Activated naive CD4-positive, alpha-beta T cell treated with Interleukin-2 at 50 U/mL for 16 hours (primary cell): ENCODE data around the gene CALML3.
"Not testable (repeated sequence)": the region's sequence is repeated elsewhere in the genome, so short reads cannot be mapped to it uniquely, and the experiment has no call there.

Experiments
- DNase-seq: peaks from one replicate; pipeline ENCODE4 v3.0.0-alpha.2; 2020

The CALML3 gene

GRCh38 chr10:5559022-5559421 is 34.3 kb downstream of the CALML3 start:
- DNase-seq = not testable (repeated sequence)

DNA sequence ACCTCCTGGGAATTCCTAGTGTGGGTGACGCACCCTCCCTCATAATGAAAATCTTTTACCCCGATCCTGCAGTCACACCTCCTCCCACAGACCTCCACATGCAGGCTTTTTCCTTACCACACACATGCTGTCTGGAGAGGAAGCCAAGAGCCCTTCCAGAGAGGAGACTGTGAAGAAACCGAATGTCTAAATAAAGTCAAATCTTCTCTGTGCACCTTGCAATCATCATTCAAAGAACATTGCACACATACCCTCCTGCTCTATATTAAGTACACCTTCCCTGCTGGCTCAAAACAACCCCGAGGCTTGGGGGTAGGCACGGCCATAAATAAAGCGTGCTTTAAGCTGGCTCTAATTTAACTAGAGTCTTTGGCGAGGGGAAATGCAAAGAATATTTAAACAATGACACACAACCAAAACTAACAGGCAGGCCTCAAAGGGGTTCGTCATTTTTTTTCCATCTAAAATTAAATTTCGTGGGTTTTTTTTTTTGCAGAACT is 34.9 kb downstream of the CALML3 start:
- DNase-seq = no peak

- no peak for DNase-seq
Observed at GRCh38 chr10:5560142-5560816, 35.5 kb downstream of the CALML3 start.

DNA sequence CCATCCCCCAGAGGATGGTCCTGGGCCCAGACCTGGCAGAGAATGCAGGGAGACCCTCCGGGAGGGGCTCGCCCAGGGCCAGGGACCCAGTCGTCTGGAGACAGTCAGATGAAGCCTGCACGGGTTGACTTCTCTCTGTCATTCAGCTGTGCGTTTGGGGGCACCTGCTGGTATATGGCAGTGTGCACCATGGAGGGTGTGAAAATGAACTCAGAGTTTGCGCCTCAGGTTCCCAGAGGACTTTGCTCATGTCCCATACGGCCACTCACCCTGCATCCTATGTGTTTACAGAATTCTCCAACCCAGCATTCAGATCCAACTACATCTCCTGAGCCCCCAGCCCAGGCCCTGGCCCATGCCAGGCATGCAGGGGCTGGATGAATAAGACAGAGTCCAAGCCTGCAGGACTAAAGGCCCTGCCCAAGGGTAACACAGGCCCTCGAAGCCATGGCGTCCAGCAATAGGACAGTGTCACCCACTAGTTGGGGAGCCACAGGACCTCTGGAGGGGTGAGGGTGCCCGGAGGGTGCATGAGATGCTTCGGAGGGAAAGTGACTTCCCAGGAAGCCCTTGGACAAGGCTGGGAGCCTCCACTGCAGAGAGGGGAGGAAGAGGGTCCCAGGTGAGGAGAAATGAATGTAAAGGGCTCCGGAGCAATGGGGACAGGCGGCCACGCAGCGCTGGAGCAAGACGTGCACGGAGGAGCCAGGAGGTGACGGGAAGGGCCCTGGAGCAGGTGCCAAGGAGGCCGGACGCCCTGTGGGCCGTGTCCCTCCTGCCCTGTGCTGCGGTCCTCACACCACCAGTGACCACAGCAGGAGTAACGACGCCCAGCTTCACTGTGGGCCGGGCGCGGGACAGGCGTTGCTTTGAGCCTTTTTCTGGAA is 36.3 kb downstream of the CALML3 start:
- no peak for DNase-seq

DNA sequence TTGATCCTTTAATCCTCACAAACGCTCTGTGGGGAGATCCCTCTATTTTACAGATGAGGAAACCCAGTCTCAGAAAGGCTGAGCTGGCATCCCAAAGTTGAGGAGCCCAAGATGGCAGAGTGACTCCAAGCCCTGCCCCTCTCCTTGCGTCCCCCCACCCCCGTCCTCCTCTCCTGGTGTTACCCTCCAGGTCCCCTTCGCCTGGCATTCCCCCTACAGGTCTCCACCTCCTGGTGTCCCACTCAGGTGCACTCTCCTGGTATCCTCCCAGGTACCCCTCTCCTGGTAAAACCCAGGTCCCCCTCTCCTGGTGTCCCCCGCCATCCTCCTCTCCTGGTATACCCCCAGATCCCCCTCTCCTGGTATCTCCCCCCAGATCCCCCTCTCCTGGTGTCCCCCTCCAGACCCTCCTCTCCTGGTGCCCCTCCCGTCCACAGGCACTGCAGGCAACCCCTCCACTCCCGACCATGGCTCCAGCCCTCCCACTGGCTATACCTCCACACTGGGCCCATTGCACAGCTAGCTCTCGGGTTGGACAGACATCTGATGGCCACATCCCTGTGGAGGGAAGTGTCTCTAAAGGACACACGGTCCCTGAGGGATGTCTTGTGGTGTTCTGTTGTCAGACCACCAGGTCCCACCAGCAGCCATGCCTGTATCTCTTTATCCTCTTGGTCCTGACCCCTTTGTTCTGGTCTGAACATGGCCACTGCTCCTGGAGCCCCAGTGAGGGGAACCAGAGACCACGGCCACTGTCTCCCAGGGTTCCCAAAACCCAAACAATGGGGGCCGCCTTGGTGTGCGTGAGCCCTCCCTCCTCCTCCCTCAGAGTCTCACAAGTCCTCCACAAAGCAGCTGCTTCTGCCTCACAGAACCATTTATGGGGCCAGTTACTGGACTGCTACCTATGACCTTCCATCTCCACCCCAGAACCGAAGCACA is 37.2 kb downstream of the CALML3 start:
- no peak for DNase-seq

- no peak for DNase-seq
Observed at GRCh38 chr10:5563321-5563961, 38.7 kb downstream of the CALML3 start.

DNA sequence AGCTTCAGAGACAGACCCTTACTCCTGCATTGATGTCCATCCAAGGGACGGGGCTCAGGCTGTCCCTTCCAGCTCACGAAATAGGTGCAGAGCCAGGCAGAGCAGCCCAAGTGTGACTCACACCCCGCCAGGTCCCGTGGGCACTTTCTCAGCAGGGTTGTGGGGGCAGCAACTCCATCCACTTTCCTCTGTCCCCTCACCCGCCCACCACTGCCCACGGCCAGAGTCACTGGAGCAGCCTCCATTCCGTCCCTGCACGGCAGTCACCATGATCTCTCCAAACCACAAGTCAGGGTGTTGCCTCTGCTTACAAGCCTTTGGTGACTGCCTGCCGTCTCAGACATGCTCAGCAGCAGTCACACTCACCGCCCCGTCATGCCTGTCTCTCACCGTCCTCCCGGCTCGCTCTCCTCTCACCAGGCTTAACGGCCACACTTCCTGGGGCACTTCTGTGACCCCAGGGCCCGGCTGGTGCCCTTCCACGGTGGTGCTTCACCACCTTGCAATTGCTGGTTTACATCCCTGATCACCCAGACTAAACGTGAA is 39.3 kb downstream of the CALML3 start:
- peak; percentile 55 for DNase-seq

DNA sequence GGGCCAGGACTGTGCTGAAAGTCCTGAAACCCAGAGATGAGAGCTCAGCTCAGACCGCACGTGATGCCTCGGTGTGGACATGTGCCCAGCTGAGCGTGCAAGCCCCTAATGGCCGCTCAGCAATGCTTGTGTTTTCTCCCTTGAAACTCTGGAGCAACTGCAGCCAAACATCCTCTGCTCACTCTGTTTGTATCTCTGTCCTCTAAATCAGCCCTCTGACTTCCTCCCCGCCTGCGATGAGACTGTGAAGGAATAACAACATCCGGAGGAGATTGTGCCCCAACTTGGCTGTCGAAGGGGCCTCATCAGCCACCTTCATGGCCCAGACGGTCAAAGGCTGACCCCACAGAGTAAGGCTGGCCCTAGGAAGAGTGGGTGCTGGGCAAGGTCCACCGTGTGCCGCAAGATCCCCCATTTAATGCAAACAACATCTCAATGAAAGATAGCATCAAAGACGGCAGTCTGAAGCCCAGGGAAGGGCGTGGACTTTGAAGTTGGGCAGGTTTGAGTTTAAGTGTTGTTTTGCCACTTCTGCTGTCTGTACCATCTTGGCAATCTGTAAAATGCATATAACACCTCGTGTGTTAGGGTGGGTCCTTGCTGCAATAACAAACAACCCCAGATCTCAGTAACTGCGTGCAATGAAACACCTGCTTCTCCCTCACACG is 39.9 kb downstream of the CALML3 start:
- peak; percentile 7 for DNase-seq

GRCh38 chr10:5565205-5565545 is 40.4 kb downstream of the CALML3 start:
- no peak for DNase-seq

GRCh38 chr10:5565671-5566581 is 41.2 kb downstream of the CALML3 start:
- no peak for DNase-seq

DNA sequence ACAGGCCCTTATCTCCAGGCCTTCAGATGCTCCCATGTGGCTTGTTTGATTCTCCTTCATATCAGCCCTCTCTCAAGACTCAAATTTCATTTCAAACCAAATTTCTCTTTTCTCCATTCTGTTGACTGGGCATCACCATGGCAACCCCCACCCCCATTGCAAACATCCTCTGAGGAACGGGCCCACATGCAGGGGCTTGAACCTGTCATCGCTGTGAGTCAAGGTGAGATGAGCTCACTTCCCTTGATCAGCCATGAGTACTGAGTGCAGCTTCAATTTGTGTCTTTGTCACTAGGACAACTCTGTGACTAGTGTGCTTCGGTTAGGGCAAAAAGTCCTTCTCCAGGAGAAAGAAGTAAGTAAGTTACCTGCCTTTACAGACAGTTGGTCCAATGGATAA is 41.9 kb downstream of the CALML3 start:
- DNase-seq = peak; percentile 52

DNA sequence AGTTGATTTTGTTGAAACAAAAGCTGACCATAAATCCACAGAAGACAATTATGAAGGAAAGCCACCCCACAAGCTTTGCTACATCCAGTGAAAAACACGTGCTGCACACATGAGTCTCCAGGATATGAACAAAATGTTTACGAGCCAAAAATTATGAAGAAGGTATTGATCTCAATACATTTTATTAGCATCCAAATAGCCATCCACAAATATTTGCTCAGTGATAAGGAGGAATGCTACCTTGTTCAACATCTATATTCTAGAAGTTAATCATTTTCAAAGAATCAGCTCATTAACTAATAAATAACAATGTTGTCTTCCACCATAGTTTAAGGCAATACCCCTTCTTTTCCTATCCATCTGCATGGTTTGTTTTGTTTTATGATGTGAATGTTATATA is 42.7 kb downstream of the CALML3 start:
- DNase-seq = no peak

DNA sequence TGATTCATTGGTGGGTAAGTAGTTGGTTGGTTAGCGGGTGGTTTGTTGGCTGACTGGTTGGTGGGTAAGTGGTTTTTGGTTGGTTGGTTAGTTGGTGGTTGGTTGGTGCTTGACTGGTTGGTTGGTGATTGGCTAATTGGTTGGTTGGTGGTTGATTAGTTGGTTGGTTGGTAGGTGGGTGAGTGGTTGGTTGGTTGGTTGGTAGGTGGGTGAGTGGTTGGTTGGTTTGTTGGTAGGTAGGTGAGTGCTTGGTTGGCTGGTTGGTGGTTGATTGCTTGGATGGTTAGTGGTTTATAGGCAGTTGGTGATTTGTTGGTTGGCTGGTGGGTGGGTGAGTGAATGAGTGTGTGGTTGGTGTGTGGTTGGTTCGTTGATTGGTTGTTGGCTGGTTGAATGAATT is 44.2 kb downstream of the CALML3 start:
- no peak for DNase-seq

GRCh38 chr10:5569568-5569967 is 44.8 kb downstream of the CALML3 start:
- no peak for DNase-seq

GRCh38 chr10:5570007-5570655 is 45.4 kb downstream of the CALML3 start:
- DNase-seq = no peak

DNA sequence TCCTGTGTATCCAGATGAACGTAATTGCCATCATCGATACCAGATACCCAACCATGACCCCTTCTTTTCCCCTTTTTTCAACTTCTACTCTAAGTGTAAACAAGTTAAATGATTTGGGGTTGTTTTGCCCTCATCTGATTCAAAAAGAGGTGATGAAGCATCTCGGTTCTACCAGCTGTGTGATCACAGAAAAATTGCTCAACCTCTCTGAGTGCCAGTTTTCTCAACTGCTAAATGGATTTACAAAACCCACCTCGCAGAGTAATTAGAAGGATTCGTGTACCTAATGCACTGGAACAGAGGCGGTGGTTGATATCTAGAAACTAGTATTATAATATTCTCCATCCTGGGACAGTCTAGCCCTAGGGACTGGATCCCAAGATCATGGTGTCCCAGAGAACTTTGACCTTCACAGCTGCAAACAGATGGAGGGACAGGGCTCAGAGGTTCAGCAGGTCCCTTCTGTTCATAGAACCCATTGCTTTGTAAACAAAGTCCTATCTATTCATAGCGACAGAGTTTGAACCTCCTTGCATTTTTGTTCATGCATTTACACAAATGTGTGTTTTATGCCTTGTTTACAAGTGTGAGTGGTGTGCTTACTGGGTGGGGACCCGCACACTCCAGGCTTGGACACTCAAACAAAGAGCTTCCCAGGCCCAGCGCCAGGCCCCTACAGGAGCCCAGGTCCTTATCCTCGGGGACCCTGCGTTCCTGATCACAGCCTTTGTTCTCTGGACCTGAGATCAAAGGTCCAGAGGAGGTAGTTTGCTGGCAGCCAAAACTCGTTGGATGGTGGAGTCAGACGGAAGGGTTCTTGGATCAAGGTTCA is 46.4 kb downstream of the CALML3 start:
- no peak for DNase-seq

- no peak for DNase-seq
Observed at GRCh38 chr10:5571826-5572225, 47.1 kb downstream of the CALML3 start.

- no peak for DNase-seq
Observed at GRCh38 chr10:5573319-5573950, 48.7 kb downstream of the CALML3 start.
